K562 (cell line): ENCODE results near the gene TREM2.

Experiments used
- HEY1 ChIP-seq: fragments of 250-450 bp; sonication (Bioruptor Pico); IDR thresholded peaks from 2 replicates; pipeline ENCODE4 v1.5.0; 2020; ENCODE audit warnings: mild to moderate bottlenecking, moderate library complexity, borderline replicate concordance
- POLR2AphosphoS2 ChIP-seq: IDR thresholded peaks from 2 replicates; pipeline ENCODE4 v1.6.1; 2012; ENCODE audit warnings: low read length, improper control_type of control experiment
- RBFOX2 ChIP-seq: fragments of 200-400 bp; formaldehyde crosslinking; IDR thresholded peaks from 2 replicates; pipeline ENCODE4 v1.6.1; 2017; ENCODE audit warnings: low read depth, mild to moderate bottlenecking, low read length, moderate library complexity
- ZFX ChIP-seq: sonication (generic); formaldehyde crosslinking; IDR thresholded peaks from 2 replicates; pipeline ENCODE4 v1.8.0; 2022; ENCODE audit warnings: mild to moderate bottlenecking, missing genetic modification reagents, moderate library complexity
- ZNF589 ChIP-seq: fragments of 200-800 bp; sonication (Bioruptor generic); IDR thresholded peaks from 2 replicates; pipeline ENCODE4 v1.6.1; 2016; ENCODE audit warnings: low read depth, missing genetic modification characterization, missing compliant biosample characterization
- TF ChIP-seq, protein P1 (sequence below): sonication (generic); formaldehyde crosslinking; IDR thresholded peaks from 2 replicates; pipeline ENCODE4 v1.8.1; 2023; ENCODE audit warnings: mild to moderate bottlenecking, missing genetic modification reagents
- TF ChIP-seq, protein P2 (sequence below), 2 experiments: fragments of 450-650 bp; IDR thresholded peaks; 2 replicates each; pipeline ENCODE4 v1.6.1; 2016

DNA sequence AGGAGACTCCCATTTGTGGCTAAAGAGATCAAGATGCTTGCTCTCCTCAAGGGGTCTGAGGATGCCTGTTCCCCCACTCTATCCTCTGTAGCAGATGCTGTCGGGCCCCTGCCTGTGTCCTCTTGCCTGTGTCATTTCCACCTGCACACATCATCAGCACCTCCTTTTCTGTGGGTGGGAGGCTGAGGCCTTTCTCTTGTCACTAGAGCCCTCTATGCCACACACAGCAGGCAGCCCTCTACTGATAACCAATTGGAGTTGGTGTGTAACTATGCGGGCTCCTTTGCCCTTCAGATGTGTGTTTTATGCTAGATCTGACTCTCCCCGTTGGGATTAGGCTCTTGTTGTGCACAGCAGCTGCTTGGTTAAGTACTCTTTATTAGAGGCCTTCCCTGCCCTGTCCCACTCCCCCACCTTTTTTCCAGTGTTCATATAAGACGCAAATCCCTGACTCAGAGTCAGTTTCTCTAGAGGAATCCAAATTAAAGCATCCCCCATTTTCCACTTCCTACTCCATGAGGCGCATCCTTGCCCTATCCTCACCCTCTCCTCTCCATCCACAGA is 30.3 kb upstream of the TREM2 start:
- TF ChIP-seq ZFX: no peak
- TF ChIP-seq POLR2AphosphoS2: no peak
- TF ChIP-seq, protein P1, sequence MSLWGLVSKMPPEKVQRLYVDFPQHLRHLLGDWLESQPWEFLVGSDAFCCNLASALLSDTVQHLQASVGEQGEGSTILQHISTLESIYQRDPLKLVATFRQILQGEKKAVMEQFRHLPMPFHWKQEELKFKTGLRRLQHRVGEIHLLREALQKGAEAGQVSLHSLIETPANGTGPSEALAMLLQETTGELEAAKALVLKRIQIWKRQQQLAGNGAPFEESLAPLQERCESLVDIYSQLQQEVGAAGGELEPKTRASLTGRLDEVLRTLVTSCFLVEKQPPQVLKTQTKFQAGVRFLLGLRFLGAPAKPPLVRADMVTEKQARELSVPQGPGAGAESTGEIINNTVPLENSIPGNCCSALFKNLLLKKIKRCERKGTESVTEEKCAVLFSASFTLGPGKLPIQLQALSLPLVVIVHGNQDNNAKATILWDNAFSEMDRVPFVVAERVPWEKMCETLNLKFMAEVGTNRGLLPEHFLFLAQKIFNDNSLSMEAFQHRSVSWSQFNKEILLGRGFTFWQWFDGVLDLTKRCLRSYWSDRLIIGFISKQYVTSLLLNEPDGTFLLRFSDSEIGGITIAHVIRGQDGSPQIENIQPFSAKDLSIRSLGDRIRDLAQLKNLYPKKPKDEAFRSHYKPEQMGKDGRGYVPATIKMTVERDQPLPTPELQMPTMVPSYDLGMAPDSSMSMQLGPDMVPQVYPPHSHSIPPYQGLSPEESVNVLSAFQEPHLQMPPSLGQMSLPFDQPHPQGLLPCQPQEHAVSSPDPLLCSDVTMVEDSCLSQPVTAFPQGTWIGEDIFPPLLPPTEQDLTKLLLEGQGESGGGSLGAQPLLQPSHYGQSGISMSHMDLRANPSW: no peak
- no peak for TF ChIP-seq RBFOX2
- TF ChIP-seq, protein P2, sequence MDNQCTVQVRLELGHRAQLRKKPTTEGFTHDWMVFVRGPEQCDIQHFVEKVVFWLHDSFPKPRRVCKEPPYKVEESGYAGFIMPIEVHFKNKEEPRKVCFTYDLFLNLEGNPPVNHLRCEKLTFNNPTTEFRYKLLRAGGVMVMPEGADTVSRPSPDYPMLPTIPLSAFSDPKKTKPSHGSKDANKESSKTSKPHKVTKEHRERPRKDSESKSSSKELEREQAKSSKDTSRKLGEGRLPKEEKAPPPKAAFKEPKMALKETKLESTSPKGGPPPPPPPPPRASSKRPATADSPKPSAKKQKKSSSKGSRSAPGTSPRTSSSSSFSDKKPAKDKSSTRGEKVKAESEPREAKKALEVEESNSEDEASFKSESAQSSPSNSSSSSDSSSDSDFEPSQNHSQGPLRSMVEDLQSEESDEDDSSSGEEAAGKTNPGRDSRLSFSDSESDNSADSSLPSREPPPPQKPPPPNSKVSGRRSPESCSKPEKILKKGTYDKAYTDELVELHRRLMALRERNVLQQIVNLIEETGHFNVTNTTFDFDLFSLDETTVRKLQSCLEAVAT (IDR thresholded peaks at IDR 0.05): no peak
- TF ChIP-seq ZNF589 (CRISPR knock-in tag): no peak
- no peak for TF ChIP-seq HEY1 (CRISPR knock-in tag)
